GM12878 (cell line): ENCODE data around the gene PCP4L1. TPM values are rescaled to one million over a fixed set of nuclear protein-coding genes. Genes with fewer than 3 reads are reported as not detected.
A peak's percentile ranks its signal among the peaks of the same experiment; 100 is the strongest.

ENCODE experiments used
- ATAC-seq: fragments of 200-7000 bp; cut with Tn5 transposase; 3 replicates; pipeline ENCODE4 v1.9.1; 2020; ENCODE audit warnings: mild to moderate bottlenecking, moderate library complexity
- BruUV-seq: library from RNA; stranded (reverse); fragments of 400-500 nt; replicated peaks from 2 replicates; lab custom pipeline; 2021; lab: Mats Ljungman, UMichigan
- CTCF ChIA-PET: fragments of 300-600 bp; sonication (Branson Sonifier 250); formaldehyde crosslinking; extraction: SDS; loops from one replicate; lab custom pipeline; 2021; ENCODE audit warnings: inconsistent platforms; lab: Yijun Ruan, JAX
- POLR2A ChIA-PET: fragments of 350-600 bp; formaldehyde crosslinking; extraction: SDS; loops from one replicate; lab custom pipeline; 2021; ENCODE audit warnings: inconsistent platforms; lab: Charles Lee
- RAD21 ChIA-PET: fragments of 300-600 bp; sonication (Branson Sonifier 250); formaldehyde crosslinking; loops from one replicate; lab custom pipeline; 2023; ENCODE audit warnings: antibody characterized with exemption; ENCODE audit not compliant: unreplicated experiment; lab: Charles Lee
- SMC1A ChIA-PET: fragments of 300-600 bp; sonication (Branson Sonifier 250); formaldehyde crosslinking; loops from one replicate; lab custom pipeline; 2023; ENCODE audit not compliant: unreplicated experiment, uncharacterized antibody; lab: Charles Lee
- DNase-seq: peaks from one replicate; pipeline ENCODE4 v3.0.0-alpha.2; 2011; ENCODE audit warnings: low read depth, low spot score
- FAIRE-seq: peaks from 3 replicates; lab custom pipeline; 2011; peaks lifted over from hg19 to GRCh38; lab: Jason Lieb, UNC
- H2AFZ ChIP-seq: 2 replicates; pipeline ENCODE4 v1.6.0; 2011; ENCODE audit warnings: low read depth, low read length, control low read depth; ENCODE audit not compliant: control insufficient read depth
- H3K27ac ChIP-seq: 2 replicates; pipeline ENCODE4 v1.5.1; 2011; ENCODE audit warnings: control low read depth; ENCODE audit not compliant: control insufficient read depth, insufficient read depth
- H3K27me3 ChIP-seq, 2 experiments: replicated peaks in 1 of 2; 2 replicates each; pipeline versions ENCODE4 v1.6.0 to v1.6.1; 2011; ENCODE audit warnings: low read length in 1 of 2; ENCODE audit not compliant: control insufficient read depth in 2 of 2, insufficient read depth in 2 of 2
- H3K36me3 ChIP-seq, 2 experiments: 2 replicates each; pipeline ENCODE4 v1.5.1; 2011; ENCODE audit warnings: low read length in 1 of 2; ENCODE audit not compliant: control insufficient read depth in 2 of 2, insufficient read depth in 2 of 2
- H3K4me1 ChIP-seq: 2 replicates; pipeline ENCODE4 v1.6.1; 2011; ENCODE audit warnings: mild to moderate bottlenecking, low read length, moderate library complexity, mixed read lengths; ENCODE audit not compliant: control insufficient read depth, insufficient read depth
- H3K4me2 ChIP-seq: 2 replicates; pipeline ENCODE4 v1.6.0; 2011; ENCODE audit warnings: control low read depth; ENCODE audit not compliant: control insufficient read depth, insufficient read depth
- H3K4me3 ChIP-seq: fragments of 200-600 bp; sonication (generic); 2 replicates; pipeline ENCODE4 v1.5.1; 2016
- H3K79me2 ChIP-seq: 2 replicates; pipeline ENCODE4 v1.6.0; 2011; ENCODE audit warnings: low read length; ENCODE audit not compliant: control insufficient read depth, insufficient read depth
- H3K9ac ChIP-seq: 2 replicates; pipeline ENCODE4 v1.8.0; 2011; ENCODE audit warnings: low read length, control low read depth, mixed read lengths; ENCODE audit not compliant: control insufficient read depth, insufficient read depth
- H3K9me3 ChIP-seq: replicated peaks from 3 replicates; pipeline ENCODE4 v1.5.1; 2011; ENCODE audit warnings: mild to moderate bottlenecking, low read length; ENCODE audit not compliant: control insufficient read depth, insufficient read depth
- H4K20me1 ChIP-seq: 2 replicates; pipeline ENCODE4 v1.6.0; 2011; ENCODE audit not compliant: control insufficient read depth, insufficient read depth
- CUX1 ChIP-seq: IDR thresholded peaks from 2 replicates; pipeline ENCODE4 v1.6.1; 2012; ENCODE audit warnings: improper control_type of control experiment, low read depth, low read length; ENCODE audit not compliant: insufficient replicate concordance
- DPF2 ChIP-seq: fragments of 450-650 bp; IDR thresholded peaks from 2 replicates; pipeline ENCODE4 v1.6.1; 2017; ENCODE audit warnings: mild to moderate bottlenecking
- EED ChIP-seq: sonication (generic); IDR thresholded peaks from 2 replicates; pipeline ENCODE4 v1.6.1; 2016; ENCODE audit warnings: antibody characterized with exemption, low read depth
- FOXK2 ChIP-seq: fragments of 450-650 bp; IDR thresholded peaks from 2 replicates; pipeline ENCODE4 v1.6.1; 2017; ENCODE audit warnings: mild to moderate bottlenecking, moderate library complexity
- IKZF1 ChIP-seq: fragments of 450-650 bp; conservative IDR thresholded peaks from 2 replicates; pipeline ENCODE4 v1.6.1; 2017; ENCODE audit warnings: antibody characterized with exemption, mild to moderate bottlenecking
- IKZF2 ChIP-seq, 2 experiments: fragments of 450-650 bp; IDR thresholded peaks; 2 replicates each; pipeline ENCODE4 v1.6.1; 2017; ENCODE audit warnings: mild to moderate bottlenecking in 2 of 2, moderate library complexity in 2 of 2
- MEF2A ChIP-seq: IDR thresholded peaks from 2 replicates; pipeline ENCODE4 v1.6.1; 2011; ENCODE audit warnings: low read depth, mild to moderate bottlenecking, low read length, moderate library complexity; ENCODE audit not compliant: insufficient read depth
- NR2F1 ChIP-seq: fragments of 450-650 bp; conservative IDR thresholded peaks from 2 replicates; pipeline ENCODE4 v1.6.1; 2017; ENCODE audit warnings: mild to moderate bottlenecking
- POLR2AphosphoS2 ChIP-seq: IDR thresholded peaks from 2 replicates; pipeline ENCODE4 v1.6.1; 2011; ENCODE audit warnings: low read depth, mild to moderate bottlenecking, low read length, improper control_type of control experiment, moderate library complexity
- SP1 ChIP-seq: IDR thresholded peaks from one replicate; pipeline ENCODE4 v1.6.1; 2011; ENCODE audit warnings: low read depth, low read length
- TCF12 ChIP-seq: IDR thresholded peaks from 2 replicates; pipeline ENCODE4 v1.6.1; 2011; ENCODE audit warnings: low read depth, mild to moderate bottlenecking, low read length
- ZNF274 ChIP-seq: IDR thresholded peaks from one replicate; pipeline ENCODE4 v1.8.0; 2011; ENCODE audit not compliant: insufficient read length, insufficient read depth
- ZNF687 ChIP-seq: fragments of 450-650 bp; IDR thresholded peaks from 2 replicates; pipeline ENCODE4 v1.6.1; 2017; ENCODE audit warnings: mild to moderate bottlenecking, moderate library complexity
- WGBS: methylation state at CpG from one replicate; pipeline ENCODE4 v1.1.6; 2016; ENCODE audit warnings: low lambda C conversion rate; ENCODE audit not compliant: insufficient replicate concordance, insufficient coverage; ENCODE audit errors: missing lambda C conversion rate; 5-methylcytosine and 5-hydroxymethylcytosine counted together
- in situ Hi-C: fragments of 300-500 bp; cut with MboI; formaldehyde crosslinking; loops from 9 replicates; pipeline ENCODE4 v1.14.3; 2018; ENCODE audit warnings: mixed read lengths
- intact Hi-C: fragments of 100-400 bp; cut with micrococcal nuclease; formaldehyde crosslinking; loops from one replicate; pipeline ENCODE4 v1.14.2; 2022; ENCODE audit not compliant: unreplicated experiment
- polyA plus RNA-seq, 11 experiments: library from polyadenylated mRNA; depleted of rRNA in 4 of 11; unstranded in 6 of 11; stranded (reverse) in 5 of 11; fragments of >200 nt; fragmentation: Nextera tagmentation in 4 of 11; fragmentation: Illumina TruSeq in 1 of 11; extraction: Ambion mirVana in 4 of 11; extraction: Trizol in 1 of 11; gene quantifications; 1 replicate in 1 of 11; 2 replicates in 10 of 11; pipeline versions ENCODE4 v1.2.1 to v1.2.3, GENCODE V29; 2011 to 2016; ENCODE audit warnings: inconsistent platforms in 2 of 11, missing spikeins in 2 of 11, low read depth in 1 of 11
- total RNA-seq, 4 experiments: library from RNA; depleted of rRNA in 3 of 4; stranded (reverse); fragments of >200 nt in 3 of 4; fragmentation: Illumina TruSeq in 1 of 4; extraction: Trizol in 1 of 4; gene quantifications; 2 replicates each; pipeline versions ENCODE4 v1.2.1 to v1.2.3, GENCODE V29; 2013 to 2021
- TF ChIP-seq, protein P1 (sequence below): fragments of 450-650 bp; IDR thresholded peaks from 2 replicates; pipeline ENCODE4 v1.6.1; 2016; ENCODE audit warnings: mild to moderate bottlenecking

The PCP4L1 gene
- total and polyA plus RNA-seq, 10 of the 15 experiments (the other 5 are each of a cell fraction or from before 2014, with no cell fraction given), result 1.0 to 5.2 (median 2.8) TPM

DNA sequence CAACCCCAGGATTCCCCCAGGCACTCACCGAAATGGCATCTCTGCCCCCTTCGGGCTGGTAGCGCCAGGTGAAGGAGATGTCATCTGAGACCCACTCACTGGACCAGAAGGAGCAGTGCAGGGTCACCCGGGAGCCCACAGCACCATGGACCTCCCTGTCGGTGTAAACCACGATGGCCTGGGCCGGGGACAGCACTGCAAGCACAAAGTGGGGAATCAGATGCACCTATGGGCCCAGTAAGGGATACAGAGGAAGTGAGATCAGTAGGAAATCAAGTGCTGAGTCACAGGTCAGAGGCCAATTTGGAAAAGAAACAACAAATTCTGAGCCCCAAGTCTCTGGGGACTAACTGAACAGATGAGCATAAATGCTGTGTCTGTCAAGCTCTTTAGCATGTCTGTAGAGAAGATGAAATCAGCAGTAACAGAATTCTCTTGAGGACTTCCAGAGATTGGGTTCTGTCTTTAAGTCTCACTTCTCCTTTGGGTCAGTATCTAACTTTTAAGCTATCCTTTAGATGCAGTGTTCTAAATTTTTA lies 48.8 kb downstream of the PCP4L1 start:
- ChIA-PET POLR2A (interaction anchor here (0.6 to 1.3 kb wide), 4 partner anchors 10 to 426 kb away, joined by 3 to 5 read pairs (median 3); no protein-coding TSS in a partner anchor), RAD21 (interaction anchor here (1.1 to 3.1 kb wide), 2 partner anchors 78 to 81 kb away, joined by 3 to 22 read pairs; partner anchors contain the start of gene TOMM40L), CTCF (interaction anchor here (0.6 to 6.8 kb wide), 12 partner anchors 16 to 105 kb away, joined by 3 to 66 read pairs (median 5); partner anchors contain the start of genes CFAP126, NDUFS2 and TOMM40L), SMC1A (interaction anchor here (0.9 to 2.5 kb wide), 6 partner anchors 14 to 105 kb away, joined by 3 to 18 read pairs (median 4); partner anchors contain the start of genes NDUFS2 and TOMM40L)
- Histone ChIP-seq H3K27ac (no peak overlapping the region), H3K9ac (no peak overlapping the region), H3K27me3 (no peaks in the 10 kb centered on the region), H3K36me3 (no peaks in the 10 kb centered on the region), H3K4me1 (peaks cover 12% of the 10 kb centered on the region), H3K9me3 (no peaks in the 10 kb centered on the region), H3K4me3 (no peak overlapping the region), H2AFZ (peak overlapping the region; percentile 2), H4K20me1 (no peaks in the 10 kb centered on the region), H3K79me2 (peaks cover 2% of the 10 kb centered on the region), H3K4me2 (no peak overlapping the region)
- WGBS, result 48% methylated on average over 7 of the region's 7 CpGs
- no TSS peak for BruUV-seq
- ATAC-seq (peak; percentile 37), FAIRE-seq (no peak), DNase-seq (no peak)
- in situ Hi-C loops, result no loop called here
- intact Hi-C loops, result loop anchor here (5.0 kb wide), 1 partner anchor 80 kb away; the partner anchor contains the start of gene TOMM40L
- TF ChIP-seq TCF12 (no peak), CUX1 (no peak), NR2F1 (peak; percentile 89), SP1 (no peak), EED (0 out of 2 replicates have a peak, but pooled peaks have one; percentile 26), MEF2A (no peak), IKZF2 (IDR thresholded peaks at IDR 0.05) (peak; percentile 45 to 63; a peak in 3 of 4 replicates), IKZF1 (peak; percentile 46), ZNF687 (peak; percentile 61), ZNF274 (no peak), DPF2 (0 out of 2 replicates have a peak, but pooled peaks have one; percentile 26), POLR2AphosphoS2 (no peak), FOXK2 (no peak)
- TF ChIP-seq, protein P1, sequence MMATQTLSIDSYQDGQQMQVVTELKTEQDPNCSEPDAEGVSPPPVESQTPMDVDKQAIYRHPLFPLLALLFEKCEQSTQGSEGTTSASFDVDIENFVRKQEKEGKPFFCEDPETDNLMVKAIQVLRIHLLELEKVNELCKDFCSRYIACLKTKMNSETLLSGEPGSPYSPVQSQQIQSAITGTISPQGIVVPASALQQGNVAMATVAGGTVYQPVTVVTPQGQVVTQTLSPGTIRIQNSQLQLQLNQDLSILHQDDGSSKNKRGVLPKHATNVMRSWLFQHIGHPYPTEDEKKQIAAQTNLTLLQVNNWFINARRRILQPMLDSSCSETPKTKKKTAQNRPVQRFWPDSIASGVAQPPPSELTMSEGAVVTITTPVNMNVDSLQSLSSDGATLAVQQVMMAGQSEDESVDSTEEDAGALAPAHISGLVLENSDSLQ, result peak; percentile 59; the same call in 1 of the 2 replicates
